Activated CD4-positive, alpha-beta T cell treated with anti-CD3 and anti-CD28 coated beads for 1 hour (primary cell): ENCODE data around the gene DTHD1.

ENCODE experiments used
- DNase-seq: peaks from one replicate; pipeline ENCODE4 v3.0.0-alpha.2; 2020

Gene DTHD1

GRCh38 chr4:36269533-36270173 lies 11.8 kb upstream of the DTHD1 start:
- no peak for DNase-seq

DNA sequence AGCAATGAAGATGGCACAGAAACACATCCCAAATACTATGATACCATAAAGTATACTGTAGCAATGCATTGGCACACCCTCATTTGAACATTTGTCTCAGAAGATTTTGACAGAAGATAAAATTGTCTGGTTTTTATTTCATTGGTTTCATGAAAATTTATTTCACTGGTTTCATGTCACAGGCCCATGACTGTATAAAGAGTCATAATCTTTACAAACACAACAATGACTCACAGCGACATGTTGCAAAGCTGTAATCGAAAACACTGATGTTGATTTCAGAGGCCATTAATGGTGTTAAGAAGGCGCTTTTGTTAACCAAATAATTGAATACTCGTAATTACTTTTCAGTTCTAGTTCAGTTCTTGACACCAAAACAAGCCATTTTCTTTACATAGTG lies 8.1 kb upstream of the DTHD1 start:
- no peak for DNase-seq

DNA sequence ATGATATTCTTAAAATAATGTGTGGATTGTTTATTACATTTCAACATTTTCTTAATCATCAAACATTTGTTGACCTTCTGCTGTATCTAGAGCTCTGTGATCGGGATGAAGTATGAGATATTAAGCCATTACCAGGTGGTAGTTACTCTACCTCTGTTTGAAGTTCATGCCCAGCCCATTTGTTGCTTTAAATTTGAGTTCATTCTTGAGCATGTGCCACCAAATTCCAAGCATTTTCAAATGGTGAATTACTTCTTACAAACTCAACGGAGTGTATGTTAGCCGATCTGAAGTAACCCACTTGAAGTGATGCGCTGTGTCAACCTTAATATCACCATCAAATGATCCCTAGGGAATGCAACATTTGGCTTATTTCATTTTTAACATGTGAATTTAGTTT lies 7.3 kb upstream of the DTHD1 start:
- no peak for DNase-seq

GRCh38 chr4:36277533-36277932 lies 3.9 kb upstream of the DTHD1 start:
- DNase-seq: no peak

DNA sequence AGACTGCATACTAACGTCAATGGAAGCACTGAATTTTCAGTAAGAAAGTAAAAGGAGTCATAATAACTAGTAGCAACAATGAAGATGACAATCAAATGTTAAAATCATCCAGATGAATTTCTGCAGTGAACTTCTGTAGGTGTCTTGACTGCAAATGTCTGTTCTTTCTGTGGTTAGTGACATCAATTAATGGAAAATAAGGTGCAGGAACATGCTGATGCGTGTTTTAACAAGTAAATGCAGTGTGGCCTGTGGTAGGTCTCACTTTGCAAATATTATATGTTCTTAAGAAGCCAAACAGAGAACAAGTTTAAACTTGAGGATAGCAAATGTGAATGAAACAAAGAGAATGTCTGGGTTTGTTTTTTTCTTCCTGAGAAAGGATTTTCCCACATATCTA lies 2.6 kb upstream of the DTHD1 start:
- DNase-seq: no peak

- no peak for DNase-seq
Measured at GRCh38 chr4:36280555-36280954, 861 bp upstream of the DTHD1 start.

GRCh38 chr4:36282503-36283030 lies 1.2 kb downstream of the DTHD1 start:
- DNase-seq: no peak

DNA sequence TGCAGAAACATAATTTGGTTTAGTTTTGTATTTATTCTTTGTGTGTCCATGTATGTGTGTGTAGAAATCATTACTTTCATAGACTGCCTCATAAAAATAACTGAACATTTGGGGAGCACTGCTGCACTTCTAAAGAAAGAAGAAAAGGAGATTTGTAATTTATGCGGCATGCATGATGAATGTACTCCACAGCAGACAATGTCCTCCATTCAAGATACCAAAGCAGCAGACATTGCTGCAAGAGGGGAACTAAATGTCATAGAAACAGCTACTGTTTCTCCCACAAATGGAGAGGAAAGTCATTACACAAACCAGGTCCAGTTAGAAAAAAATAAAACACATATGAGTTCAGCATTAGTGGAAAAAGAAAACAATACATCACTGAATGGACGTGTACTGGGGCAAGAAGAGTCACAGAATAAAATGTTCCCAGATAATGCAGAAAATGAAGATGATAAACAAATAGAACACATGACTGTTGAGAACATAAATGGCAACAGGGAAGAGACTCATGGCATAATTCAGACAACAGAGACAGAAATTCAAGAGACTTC lies 2.6 kb downstream of the DTHD1 start:
- no peak for DNase-seq

DNA sequence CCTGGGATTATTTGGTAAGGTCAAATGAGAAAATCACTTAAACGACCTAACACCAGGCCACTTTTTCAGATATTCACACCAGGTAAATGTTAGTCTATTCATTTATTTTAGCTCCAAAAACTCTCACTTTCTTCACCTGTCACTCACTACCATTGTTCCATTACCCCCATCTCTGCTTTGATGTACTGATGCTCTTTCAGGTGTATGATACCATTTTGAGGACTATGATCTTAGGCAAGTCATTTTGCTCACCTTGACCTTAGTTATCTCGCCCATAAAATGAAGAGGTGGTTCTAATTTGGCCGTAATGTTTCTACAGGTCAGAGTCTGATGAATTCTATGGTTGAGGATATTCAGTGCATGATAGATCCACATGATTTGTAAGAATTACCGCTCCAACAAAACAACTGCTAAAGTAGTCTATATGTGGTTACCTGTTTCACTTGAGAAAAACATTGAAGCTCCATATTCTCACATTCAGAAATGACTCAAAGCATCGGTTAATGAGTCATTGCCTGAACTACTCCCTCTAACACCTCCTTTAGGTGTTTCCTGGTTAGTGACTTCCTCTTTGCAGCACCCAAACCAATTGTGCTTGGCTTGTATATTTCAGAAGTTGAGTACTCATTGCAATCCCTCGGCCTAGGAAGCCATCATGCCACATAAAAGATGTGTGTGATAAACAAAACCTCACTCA lies 4.5 kb downstream of the DTHD1 start:
- peak; percentile 9 for DNase-seq

DNA sequence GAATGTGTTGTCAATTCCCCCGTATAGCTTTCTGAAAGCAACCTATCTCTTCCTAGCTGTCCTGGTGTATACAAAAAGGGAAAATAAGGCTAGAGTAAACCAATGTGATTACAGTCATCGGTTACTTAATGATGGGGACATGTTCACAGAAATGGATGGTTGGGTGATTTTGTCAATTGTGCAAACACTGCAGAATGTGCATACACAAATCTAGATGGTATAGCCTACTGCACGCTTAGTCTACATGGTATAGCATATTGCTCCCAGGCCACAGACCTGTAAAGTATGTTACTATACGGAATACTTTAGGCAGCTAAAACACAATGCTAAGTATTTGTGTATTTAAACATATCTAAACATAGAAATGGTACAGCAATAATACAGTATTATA lies 5.1 kb downstream of the DTHD1 start:
- no peak for DNase-seq

GRCh38 chr4:36288731-36289426 lies 7.5 kb downstream of the DTHD1 start:
- no peak for DNase-seq

DNA sequence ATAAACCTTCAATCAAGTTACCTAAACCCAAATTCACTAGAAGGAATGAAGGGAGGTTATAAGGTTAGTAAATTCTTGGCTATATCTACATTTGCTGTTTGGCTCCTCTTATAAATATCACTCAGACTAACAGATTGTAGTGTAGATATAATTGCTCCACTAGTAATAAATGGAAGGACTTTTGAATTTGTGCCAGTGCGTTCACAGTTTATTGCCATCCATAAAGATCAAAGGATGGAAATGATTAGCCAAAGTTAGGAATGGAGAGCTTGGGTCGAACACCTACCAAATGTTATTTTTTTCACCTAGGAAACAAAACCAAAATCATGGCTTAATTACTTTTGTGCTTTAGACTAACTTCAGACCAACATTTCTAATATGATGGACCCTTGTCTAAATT lies 9.2 kb downstream of the DTHD1 start:
- no peak for DNase-seq

GRCh38 chr4:36292556-36293188 lies 11.3 kb downstream of the DTHD1 start:
- no peak for DNase-seq

GRCh38 chr4:36301127-36301526 lies 19.7 kb downstream of the DTHD1 start:
- no peak for DNase-seq

GRCh38 chr4:36303426-36304137 lies 22.2 kb downstream of the DTHD1 start:
- no peak for DNase-seq

- no peak for DNase-seq
Measured at GRCh38 chr4:36304138-36304681, 22.8 kb downstream of the DTHD1 start.

GRCh38 chr4:36308150-36308549 lies 26.7 kb downstream of the DTHD1 start:
- no peak for DNase-seq

DNA sequence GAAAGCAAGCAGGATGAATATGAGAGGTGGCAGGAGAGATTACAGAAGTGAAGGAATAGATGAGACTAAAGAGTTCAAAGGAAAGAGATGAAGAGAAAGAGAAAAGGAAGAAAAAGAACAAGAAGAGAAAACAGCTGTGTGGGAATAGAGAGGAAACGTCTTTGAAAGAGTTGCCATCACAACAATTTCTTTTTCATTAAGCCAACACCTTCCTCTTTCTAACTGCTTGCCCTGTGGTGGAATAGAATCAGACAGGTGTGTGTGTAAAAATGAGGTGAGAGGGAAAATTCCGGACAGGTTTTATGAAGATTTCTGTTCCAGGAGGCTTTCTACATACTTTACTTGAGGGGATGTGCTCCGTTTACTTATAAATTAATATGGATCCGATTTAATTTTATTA lies 28.8 kb downstream of the DTHD1 start:
- DNase-seq: no peak

DNA sequence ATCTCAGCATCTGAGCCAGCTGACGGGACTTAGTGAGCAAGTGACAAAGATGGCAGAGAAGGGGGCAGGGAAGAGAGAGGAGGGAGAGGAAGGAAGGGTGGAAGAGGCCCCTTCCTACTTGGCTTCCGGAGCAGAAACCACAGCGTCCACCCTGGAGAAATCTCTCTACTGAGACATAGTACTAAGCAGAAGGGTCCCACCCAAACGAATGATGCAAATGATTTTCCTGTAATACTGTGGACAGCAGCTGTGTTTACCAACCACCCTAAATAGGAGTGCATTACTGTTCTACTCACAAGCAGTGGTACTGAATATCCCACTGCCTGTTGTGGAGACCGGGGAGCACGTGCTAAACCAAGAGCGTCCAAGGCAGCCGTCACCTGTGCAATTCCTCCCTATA lies 29.4 kb downstream of the DTHD1 start:
- DNase-seq: no peak

GRCh38 chr4:36312511-36312910 lies 31.1 kb downstream of the DTHD1 start:
- no peak for DNase-seq

DNA sequence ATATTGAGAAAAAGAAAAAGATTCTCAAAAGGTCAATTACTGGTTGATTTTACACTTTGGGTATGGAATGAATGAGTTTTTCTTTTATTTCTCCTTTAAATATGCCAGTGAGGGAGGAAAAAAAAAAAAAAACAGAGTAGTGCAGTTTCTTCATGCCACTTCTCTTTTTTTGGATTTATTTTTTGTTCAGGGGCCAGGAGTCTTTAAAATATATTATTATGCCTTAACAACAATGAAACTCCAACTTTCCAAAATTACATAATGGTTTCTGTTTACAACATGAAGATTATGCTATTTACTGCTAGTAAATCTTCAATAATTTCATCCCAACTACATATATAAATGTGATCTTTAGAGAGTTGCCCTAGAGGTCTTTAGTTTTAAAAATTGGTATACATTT lies 31.9 kb downstream of the DTHD1 start:
- DNase-seq: no peak

DNA sequence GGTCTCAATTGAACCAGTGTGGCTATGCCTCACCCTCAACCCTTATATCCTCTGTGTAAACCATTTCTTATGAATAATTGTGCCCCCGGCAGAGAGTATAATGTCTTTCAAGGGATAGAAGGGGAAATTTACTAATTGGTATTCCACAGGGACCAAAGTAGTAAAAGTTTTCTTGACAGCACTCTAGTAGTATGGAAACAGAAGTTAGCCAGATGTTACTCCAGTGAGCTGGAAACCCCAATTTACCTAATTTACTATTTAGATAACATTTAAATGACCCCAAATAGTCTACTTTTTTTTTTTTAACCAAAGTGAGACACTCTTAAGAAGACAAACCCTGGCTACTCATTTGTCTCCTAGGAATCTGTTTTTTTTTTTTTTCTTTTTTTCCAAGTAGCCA lies 32.3 kb downstream of the DTHD1 start:
- no peak for DNase-seq
